ENCODE results near the gene AQP4.

The AQP4 gene

DNA sequence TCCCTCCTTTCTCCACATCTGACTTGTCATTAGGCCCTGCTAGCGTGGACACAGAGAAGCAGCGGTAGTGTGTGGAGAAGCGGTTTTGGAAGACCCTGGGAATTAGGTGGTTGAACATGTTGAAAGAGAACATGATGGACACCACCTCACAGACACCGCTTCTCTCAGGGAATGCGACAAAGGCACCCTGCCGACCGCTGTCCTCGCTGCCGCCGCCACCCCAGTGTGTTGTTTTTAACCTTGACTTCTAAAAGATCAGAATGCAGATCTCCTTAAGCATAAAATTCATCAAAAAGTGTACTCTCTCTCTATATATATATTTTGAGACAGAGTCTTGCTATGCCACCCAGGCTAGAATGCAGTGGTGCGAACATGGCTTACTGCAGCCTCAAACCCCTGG lies 33.2 kb downstream of the AQP4 start:
- no peak for DNase-seq

DNA sequence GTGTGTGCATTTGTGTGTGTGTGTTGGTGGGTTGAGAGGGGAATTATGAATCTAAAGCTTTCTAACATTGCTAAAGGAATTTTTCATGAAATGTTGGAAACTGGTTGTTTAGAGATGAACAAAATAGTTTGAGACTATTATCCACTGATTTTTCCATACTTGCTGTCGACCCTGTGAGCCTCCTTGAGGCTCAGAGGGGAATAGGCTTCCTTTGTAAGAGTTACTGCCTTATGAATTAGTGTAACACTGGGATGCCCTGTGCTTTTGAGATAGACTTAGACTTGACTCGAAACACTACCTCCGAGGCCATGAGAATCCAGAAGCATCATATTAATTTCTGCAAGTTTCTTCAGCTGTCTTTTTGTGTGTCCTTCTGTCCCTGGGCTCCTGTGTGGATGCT lies 37.9 kb downstream of the AQP4 start:
- no peak for DNase-seq

DNA sequence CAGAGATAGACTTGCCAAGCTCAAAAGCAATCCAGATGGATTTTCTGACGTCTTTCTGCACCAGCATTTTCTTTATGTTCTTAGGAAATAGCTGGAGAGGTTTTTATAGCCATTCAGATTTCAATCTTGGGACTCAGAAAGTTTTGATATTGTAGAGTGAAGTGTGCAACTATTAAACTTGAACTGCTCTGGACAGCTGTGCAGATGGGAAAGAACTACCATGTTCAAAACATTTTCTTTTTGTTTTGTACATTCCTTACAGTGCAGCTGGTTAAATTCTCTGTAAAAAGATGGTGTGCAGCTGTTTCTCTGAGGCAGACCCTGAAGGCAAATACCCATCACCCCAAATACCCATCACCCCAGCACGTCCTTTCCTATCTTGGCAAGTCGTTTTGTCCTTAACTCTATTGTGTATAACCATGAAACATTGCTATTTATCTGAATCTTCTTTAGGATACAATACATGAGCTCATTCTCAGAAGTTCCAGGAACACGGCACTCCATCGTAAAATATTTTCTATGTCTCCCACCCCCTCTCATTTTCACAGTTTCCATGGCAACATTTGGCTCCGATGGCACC lies 38.8 kb downstream of the AQP4 start:
- no peak for DNase-seq

DNA sequence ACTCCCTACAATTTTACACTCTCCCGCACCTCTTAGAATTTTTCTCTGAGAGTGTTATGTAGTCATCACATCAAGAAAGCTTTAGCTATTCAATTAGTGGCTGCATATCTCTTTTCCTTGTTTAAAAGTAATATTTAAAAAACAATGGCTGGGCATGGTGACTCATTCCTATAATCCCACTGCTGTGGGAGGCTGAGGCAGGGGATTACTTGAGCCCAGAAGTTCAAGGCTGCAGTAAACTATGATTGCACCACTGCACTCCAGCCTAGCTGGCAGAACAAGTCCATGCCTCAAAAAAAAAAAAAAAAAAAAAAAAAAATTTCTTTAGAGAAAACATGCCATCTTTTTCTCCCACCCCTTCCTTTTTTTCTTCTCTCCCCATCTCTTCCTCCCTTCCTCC lies 44.3 kb downstream of the AQP4 start:
- no peak for DNase-seq

DNA sequence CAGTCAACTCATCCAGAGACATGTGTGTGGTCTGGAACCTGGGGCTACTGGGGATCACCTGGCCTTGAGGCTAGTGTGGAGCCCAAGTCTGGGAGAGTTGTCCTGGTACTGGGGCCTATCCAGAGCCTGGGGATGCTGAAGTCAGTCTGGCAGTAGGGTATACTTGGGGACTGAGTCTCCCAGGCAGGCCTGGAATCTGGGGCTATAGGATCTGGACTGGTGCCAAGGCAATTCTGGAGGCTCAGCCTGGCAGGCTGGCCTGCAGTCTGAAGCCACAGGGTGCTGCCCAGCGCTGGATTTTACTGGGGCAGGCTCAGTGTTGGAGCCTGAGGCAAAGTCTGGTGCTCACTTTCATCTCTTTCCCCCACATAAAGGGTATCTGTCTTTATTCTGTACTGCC lies 46.5 kb downstream of the AQP4 start:
- no peak for DNase-seq

DNA sequence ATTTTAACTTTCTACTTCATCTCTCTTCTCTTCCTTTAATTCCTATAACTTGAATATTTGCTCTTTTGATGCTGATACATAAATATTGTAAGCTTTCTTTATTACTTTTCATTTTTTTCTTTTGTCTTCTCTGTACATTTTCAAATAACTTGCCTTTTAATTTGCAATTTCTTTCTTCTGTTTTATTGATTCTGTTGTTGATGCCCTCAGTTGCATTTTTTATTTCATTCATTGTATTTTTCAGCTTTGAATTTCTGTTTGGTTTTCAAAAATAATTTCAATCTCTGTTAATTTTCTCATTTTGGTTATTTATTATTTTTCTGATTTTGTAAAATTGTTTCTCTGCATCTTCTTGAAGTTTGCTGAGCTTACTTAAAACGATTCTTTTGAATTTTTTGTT lies 47.0 kb downstream of the AQP4 start:
- no peak for DNase-seq

DNA sequence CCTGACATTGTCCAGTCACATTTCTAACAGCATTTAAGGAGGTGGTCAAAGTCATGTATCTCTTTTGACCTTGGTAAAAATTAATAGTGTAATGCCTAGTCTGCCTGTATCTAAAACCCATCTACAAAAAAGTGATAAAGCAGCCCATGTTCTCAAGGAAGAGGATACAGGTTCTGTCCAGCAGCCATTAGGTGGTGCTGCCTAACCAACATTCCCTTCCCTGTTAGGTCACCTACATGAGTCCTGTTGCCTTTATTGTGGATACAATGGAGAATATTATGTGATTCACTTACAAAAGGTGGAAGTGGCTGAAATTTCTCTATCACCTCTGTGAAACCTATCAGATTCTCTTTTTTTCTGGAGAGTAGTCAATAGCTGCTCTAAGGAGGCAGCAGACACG lies 52.5 kb downstream of the AQP4 start:
- no peak for DNase-seq

DNA sequence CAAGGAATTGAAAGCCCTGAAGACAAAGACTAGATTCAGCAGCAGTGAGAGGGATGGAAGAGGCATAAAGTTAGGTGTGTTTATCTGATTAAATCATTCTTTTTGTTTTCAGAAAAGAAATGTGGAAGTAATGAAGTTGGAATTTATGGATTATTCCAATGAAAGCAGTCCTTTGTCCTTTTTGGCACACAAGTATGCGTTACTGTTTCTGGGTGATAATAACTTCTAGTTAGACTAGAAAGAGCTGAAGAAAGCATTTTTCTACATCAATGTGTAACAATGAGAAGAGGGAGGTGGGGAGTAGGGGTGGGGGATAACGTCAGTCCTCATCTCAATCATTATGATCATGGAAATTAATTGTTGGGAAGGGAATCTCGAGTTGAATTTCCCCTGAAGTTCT lies 53.0 kb downstream of the AQP4 start:
- no peak for DNase-seq

DNA sequence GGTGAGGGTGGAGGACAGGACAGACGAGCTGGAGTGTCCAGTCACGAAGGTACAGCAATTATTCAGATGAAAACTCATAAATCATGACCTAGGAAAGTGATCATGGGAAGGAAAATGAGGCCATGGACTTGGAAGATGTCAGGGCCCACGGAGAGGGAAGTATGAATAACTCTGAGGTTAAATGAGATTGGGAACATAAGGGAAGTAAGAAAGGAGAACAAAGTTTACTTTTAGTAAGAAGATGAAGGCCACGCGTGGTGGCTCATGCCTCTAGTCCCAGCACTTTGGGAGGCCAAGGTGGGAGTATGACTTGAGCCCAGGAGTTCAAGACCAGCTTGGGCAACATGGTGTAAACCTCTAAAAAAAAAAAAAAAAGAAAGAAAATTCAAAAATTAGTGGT lies 56.2 kb downstream of the AQP4 start:
- no peak for DNase-seq

DNA sequence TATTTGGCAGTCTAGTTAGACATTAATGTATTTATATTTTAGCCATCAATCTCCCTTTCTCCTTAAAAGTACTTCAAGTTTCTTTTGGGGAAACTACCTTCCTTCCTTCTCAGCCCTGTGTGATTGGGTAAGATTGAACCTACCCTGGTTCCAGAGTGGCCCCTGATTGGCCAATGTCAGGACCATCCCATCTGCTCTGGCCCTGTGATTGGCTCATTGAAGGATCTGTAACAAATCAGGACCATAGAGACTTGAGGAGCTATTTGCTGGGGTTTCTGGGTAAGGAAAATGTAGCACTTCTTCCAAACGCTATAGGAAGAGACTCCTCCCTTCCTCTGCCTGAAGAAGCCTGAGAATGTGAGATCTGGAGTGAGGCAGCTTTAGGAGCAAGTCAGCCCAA lies 59.3 kb downstream of the AQP4 start:
- no peak for DNase-seq

DNA sequence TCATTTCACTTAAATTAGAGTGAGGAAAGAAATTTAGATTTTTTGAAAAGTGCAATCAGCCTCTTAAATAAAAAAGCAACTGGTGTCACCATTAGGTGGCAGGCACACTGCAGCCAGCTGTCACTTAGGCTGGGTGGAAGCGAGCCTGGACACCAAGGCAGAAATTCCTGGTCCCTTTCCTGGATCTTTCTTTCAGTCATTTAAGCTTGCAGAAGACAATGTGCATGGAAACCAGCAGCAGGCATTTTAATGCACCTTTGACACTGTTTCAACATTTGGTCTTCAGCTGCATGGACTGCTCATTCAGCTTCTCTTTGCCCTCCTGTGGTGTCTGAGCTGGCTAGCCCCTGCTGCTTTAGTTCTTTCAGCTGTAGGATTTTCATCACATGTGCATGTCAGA lies 61.0 kb downstream of the AQP4 start:
- DNase-seq, result no peak

DNA sequence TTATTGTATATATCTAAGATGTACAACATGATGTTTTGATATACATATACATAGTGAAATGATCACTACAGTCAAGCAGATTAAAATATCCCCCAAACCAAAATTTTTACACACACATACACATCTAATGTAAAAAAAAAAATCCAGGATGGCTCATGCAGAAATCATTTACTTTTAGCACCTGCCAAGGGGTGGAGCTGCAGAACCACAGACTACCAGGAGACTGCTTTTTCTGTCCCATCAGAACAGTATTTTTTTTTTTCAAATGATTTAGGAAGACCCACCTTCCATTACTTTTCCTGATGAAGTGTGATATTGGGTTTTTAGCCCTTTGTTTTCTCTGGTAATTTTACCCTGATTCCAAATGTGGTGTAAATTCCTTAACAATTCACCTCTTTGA lies 61.9 kb downstream of the AQP4 start:
- no peak for DNase-seq

DNA sequence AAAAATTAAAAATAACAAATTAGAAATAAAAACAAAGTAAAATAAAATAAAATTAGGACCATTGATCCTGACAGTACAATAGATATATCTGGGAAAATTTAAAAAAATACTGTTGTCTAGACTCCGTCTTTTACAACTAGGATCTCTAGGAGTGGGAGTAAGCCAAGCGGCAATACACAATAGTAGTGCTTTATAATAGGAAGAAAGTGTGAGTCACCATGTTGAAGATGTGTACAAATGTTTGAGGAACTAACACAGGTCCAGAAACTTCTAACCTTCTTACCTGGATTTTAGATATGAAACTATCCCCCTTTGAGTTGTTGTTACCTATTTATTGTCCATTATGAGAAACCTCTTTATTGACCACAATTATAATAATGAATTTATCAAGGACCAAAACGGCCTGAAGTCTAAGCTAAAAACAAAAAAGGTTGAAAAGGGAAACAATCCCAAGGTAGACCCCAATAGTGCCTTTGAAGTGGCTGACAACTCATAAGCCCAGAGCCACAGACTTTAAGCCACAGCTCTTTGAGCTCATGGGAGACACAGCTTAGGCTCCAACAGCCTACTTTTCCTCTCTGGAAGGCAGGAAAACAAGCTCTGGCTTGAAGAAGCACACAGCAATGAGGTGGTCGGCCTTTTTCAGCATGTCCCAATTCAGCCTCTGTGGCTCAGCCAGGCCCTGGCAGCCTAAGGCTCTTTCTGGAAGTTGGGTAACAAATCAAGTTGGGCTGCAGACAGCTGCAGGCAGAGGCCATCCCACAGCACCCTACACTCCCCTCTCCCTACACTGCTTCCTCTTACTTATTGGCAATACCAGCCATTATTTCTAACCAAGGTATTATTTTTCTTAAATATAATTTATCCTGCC lies 62.9 kb downstream of the AQP4 start:
- no peak for DNase-seq
